ENCODE measurements around the gene PAX7.

PAX7 gene

DNA sequence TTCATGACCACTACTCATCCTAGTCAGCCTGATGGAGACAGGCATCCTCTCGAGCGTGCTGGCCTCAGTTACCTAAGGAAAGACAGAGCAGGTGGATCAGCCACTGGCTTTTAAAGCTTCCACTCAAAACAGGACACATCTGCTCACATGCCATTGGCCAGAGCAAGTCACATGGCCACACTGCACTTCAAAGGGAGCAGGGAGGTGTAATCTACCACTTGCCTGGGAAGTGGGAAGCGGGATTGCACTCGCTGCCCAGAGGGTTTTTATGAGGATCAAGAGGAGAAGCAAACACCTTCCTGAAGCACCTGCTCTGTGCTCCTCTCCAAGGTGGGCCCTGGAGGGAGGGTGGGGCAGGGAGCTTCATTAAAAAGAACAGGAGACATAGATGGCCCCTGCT lies 120.8 kb downstream of the PAX7 start:
- TF ChIP-seq TAF1 (IDR thresholded peaks at IDR 0.05; ENCODE audit: borderline replicate concordance, insufficient read depth, low read length): no peak
- no peak for TF ChIP-seq SIN3A (IDR thresholded peaks at IDR 0.05; ENCODE audit: borderline replicate concordance, insufficient read depth, low read length)
- TF ChIP-seq, protein P1, sequence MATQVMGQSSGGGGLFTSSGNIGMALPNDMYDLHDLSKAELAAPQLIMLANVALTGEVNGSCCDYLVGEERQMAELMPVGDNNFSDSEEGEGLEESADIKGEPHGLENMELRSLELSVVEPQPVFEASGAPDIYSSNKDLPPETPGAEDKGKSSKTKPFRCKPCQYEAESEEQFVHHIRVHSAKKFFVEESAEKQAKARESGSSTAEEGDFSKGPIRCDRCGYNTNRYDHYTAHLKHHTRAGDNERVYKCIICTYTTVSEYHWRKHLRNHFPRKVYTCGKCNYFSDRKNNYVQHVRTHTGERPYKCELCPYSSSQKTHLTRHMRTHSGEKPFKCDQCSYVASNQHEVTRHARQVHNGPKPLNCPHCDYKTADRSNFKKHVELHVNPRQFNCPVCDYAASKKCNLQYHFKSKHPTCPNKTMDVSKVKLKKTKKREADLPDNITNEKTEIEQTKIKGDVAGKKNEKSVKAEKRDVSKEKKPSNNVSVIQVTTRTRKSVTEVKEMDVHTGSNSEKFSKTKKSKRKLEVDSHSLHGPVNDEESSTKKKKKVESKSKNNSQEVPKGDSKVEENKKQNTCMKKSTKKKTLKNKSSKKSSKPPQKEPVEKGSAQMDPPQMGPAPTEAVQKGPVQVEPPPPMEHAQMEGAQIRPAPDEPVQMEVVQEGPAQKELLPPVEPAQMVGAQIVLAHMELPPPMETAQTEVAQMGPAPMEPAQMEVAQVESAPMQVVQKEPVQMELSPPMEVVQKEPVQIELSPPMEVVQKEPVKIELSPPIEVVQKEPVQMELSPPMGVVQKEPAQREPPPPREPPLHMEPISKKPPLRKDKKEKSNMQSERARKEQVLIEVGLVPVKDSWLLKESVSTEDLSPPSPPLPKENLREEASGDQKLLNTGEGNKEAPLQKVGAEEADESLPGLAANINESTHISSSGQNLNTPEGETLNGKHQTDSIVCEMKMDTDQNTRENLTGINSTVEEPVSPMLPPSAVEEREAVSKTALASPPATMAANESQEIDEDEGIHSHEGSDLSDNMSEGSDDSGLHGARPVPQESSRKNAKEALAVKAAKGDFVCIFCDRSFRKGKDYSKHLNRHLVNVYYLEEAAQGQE (IDR thresholded peaks at IDR 0.05; ENCODE audit: insufficient read depth in 1 of 2, low read depth in 2 of 2, low read length in 2 of 2): no peak
- no peak for TF ChIP-seq POLR2AphosphoS5 (IDR thresholded peaks at IDR 0.05; ENCODE audit: low read depth, low read length)

DNA sequence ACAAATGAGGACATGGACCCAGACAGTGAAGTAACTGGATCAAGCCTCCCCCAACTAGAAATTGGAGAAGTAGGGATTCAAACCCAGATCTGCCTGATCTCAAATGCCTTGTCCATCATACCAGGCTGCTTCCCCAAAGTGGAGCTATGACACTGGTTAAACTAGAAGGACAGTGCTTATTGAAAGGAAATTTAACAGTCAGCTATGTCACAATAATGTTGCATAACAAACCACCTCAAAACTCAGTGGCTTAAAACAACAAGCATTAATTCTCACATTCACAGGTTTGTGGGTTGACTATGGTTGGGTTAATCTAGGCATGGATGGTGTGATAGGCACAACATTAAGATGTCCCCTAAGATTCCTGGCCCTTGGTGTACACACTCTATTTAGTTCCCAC lies 121.8 kb downstream of the PAX7 start:
- TF ChIP-seq SIN3A (IDR thresholded peaks at IDR 0.05; ENCODE audit: borderline replicate concordance, insufficient read depth, low read length) (no peak), POLR2AphosphoS5 (IDR thresholded peaks at IDR 0.05; ENCODE audit: low read depth, low read length) (no peak), FOXP2 (optimal IDR thresholded peaks at IDR 0.05; ENCODE audit: borderline replicate concordance, extremely low read depth, extremely low read length, insufficient read depth) (no peak), TAF1 (IDR thresholded peaks at IDR 0.05; ENCODE audit: borderline replicate concordance, insufficient read depth, low read length) (no peak)
- TF ChIP-seq, protein P1 (IDR thresholded peaks at IDR 0.05; ENCODE audit: insufficient read depth in 1 of 2, low read depth in 2 of 2, low read length in 2 of 2): no peak

DNA sequence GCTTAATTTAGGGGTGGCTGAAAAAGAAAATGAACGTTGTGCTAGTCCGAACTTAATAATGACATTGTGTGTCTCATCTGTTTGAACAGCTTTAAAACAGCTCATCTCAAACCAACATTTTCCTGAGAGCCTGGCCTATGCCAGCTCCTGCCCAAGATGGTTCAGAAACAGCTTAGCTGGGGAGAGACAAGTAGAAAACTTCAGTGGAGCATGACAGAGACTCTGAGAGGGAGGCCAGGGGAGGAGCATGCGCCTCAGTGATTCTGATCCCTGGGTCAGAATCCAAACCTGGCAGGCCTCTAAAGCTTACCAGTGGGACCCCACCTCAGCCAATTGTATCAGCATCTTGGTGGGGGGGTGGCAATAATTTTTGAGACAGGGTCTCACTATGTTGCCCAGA lies 129.5 kb downstream of the PAX7 start:
- no peak for TF ChIP-seq POLR2AphosphoS5 (IDR thresholded peaks at IDR 0.05; ENCODE audit: low read depth, low read length)
- no peak for TF ChIP-seq FOXP2 (optimal IDR thresholded peaks at IDR 0.05; ENCODE audit: borderline replicate concordance, extremely low read depth, extremely low read length, insufficient read depth)
- no peak for TF ChIP-seq TAF1 (IDR thresholded peaks at IDR 0.05; ENCODE audit: borderline replicate concordance, insufficient read depth, low read length)
- TF ChIP-seq, protein P1 (IDR thresholded peaks at IDR 0.05; ENCODE audit: insufficient read depth in 1 of 2, low read depth in 2 of 2, low read length in 2 of 2): no peak
- no peak for TF ChIP-seq SIN3A (IDR thresholded peaks at IDR 0.05; ENCODE audit: borderline replicate concordance, insufficient read depth, low read length)

DNA sequence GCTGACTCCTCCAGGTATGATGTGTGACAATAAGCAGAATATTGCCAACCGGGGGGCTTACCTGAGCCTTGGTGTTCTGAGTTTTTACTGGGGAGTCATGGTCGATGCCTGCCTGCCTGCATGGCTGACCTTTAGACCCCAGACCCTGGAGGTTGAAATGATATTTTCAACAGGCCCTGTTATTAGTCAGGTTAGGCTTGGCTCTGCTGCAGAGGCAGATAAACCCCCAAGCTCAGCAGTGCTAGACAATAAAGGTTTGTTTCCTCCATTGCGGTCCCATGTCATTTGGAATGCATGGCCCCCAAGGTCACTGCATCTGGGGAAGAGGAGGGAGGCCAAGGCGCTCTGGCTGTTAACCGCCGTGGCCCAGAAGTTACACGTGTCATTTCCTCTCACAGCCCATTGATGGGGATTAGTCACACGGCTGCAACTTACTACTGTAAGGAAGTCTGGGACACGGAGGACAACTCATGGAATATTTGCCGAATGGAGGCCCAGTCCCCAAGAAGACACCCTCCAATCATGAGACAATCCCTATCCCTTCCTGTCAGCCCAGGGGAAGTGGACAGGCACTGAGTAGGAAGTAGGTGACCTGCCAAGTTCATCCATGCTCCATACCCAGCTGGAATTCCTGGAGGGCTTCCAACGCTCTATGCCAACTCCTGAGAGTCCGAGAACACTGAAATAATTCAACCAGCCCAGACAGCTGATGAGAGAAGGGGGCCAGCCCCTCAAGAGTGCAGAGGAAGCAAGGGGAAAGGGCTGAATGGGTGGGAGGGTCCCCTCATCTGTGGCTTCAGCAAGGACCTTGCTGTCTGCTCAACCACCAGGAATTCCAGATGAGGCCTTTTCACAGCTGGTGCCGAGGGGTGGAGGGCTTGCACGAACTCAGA lies 131.5 kb downstream of the PAX7 start:
- no peak for TF ChIP-seq FOXP2 (optimal IDR thresholded peaks at IDR 0.05; ENCODE audit: borderline replicate concordance, extremely low read depth, extremely low read length, insufficient read depth)
- TF ChIP-seq, protein P1 (IDR thresholded peaks at IDR 0.05; ENCODE audit: insufficient read depth in 1 of 2, low read depth in 2 of 2, low read length in 2 of 2): no peak
- no peak for TF ChIP-seq TAF1 (IDR thresholded peaks at IDR 0.05; ENCODE audit: borderline replicate concordance, insufficient read depth, low read length)
- no peak for TF ChIP-seq SIN3A (IDR thresholded peaks at IDR 0.05; ENCODE audit: borderline replicate concordance, insufficient read depth, low read length)
- no peak for TF ChIP-seq POLR2AphosphoS5 (IDR thresholded peaks at IDR 0.05; ENCODE audit: low read depth, low read length)

Data from PFSK-1 (cell line).